DOHH2 (cell line): ENCODE measurements around the gene ITIH5.

Experiments
- CTCF ChIP-seq: fragments of 200-600 bp; sonication (generic); IDR thresholded peaks from one replicate; pipeline ENCODE4 v1.5.1; 2014; ENCODE audit warnings: antibody characterized with exemption, mild to moderate bottlenecking, low read depth, low read length; ENCODE audit not compliant: poor library complexity, severe bottlenecking
- EZH2phosphoT487 ChIP-seq: fragments of 200-600 bp; sonication (generic); IDR thresholded peaks from 2 replicates; pipeline ENCODE4 v1.6.1; 2017; ENCODE audit warnings: borderline replicate concordance, mild to moderate bottlenecking, antibody characterized with exemption, low read length, moderate library complexity, mixed read lengths

DNA sequence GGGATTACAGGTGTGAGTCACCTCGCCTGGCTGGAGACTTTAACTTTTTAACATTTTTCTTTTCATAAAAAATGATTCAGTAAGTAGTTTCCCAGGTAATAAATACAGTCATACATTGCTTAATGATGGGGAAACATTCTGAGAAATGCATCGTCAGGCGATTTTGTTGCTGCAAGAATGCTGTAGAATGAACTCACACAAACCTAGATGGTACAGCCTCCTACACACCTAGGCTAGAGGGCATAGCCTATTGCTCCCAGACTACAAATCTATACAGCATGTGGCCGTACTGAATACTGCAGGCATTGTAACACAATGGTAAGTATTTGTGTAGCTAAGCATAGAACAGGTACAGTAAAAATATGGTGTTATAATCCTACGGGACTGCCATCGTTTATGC is 147.4 kb downstream of the ITIH5 start:
- TF ChIP-seq CTCF, result no peak
- no peak for TF ChIP-seq EZH2phosphoT487
